IPS-11a (cell line): ENCODE results near the gene RANBP3L.
"Not testable (repeated sequence)": the region's sequence is repeated elsewhere in the genome, so short reads cannot be mapped to it uniquely, and the experiment has no call there.

Source experiments
- H3K4me3 ChIP-seq: one replicate; pipeline ENCODE4 v1.5.1; 2013; ENCODE audit warnings: low read depth, low read length, control low read depth

RANBP3L gene

GRCh38 chr5:36214436-36214835 is 87.3 kb downstream of the RANBP3L start:
- no peak overlapping the region for H3K4me3 ChIP-seq

- no peak overlapping the region for H3K4me3 ChIP-seq
Observed at GRCh38 chr5:36209664-36210063, 92.0 kb downstream of the RANBP3L start.

GRCh38 chr5:36208786-36209185 is 92.9 kb downstream of the RANBP3L start:
- H3K4me3 ChIP-seq: no peak overlapping the region

GRCh38 chr5:36206913-36207312 is 94.8 kb downstream of the RANBP3L start:
- H3K4me3 ChIP-seq: no peak overlapping the region

GRCh38 chr5:36205329-36205728 is 96.4 kb downstream of the RANBP3L start:
- no peak overlapping the region for H3K4me3 ChIP-seq

- H3K4me3 ChIP-seq: no peak overlapping the region
Observed at GRCh38 chr5:36202521-36202961, 99.2 kb downstream of the RANBP3L start.

- H3K4me3 ChIP-seq: no peak overlapping the region
Observed at GRCh38 chr5:36200513-36200912, 101.2 kb downstream of the RANBP3L start.

GRCh38 chr5:36199620-36200019 is 102.1 kb downstream of the RANBP3L start:
- H3K4me3 ChIP-seq: no peak overlapping the region

- not testable (repeated sequence) for H3K4me3 ChIP-seq
Observed at GRCh38 chr5:36198783-36199182, 102.9 kb downstream of the RANBP3L start.
